HepG2 (cell line): ENCODE measurements around the gene FAM32A. TPM values are rescaled to one million over a fixed set of nuclear protein-coding genes. Genes with fewer than 3 reads are reported as not detected.

Experiments used
- FOSL2 ChIP-seq: sonication (generic); formaldehyde crosslinking; IDR thresholded peaks from 2 replicates; pipeline ENCODE4 v1.4.0; 2020; ENCODE audit warnings: missing genetic modification reagents
- FOXA1 ChIP-seq, 2 experiments: fragments of 450-650 bp in 1 of 2; sonication (generic) in 1 of 2; formaldehyde crosslinking in 1 of 2; IDR thresholded peaks; 2 replicates each; pipeline versions ENCODE4 v1.4.0 to v1.6.1; 2016 to 2020; ENCODE audit warnings: missing genetic modification reagents in 1 of 2
- FOXK1 ChIP-seq: sonication (generic); formaldehyde crosslinking; IDR thresholded peaks from 2 replicates; pipeline ENCODE4 v1.4.0; 2020; ENCODE audit warnings: low read depth, missing genetic modification reagents, borderline replicate concordance
- FUBP1 ChIP-seq: sonication (generic); formaldehyde crosslinking; IDR thresholded peaks from 2 replicates; pipeline ENCODE4 v1.5.1; 2020; ENCODE audit warnings: missing genetic modification reagents, mild to moderate bottlenecking, borderline replicate concordance
- GMEB2 ChIP-seq: IDR thresholded peaks from 2 replicates; pipeline ENCODE4 v1.6.1; 2016; ENCODE audit warnings: missing biosample characterization, missing genetic modification reagents, low read depth
- KDM1A ChIP-seq: IDR thresholded peaks from 2 replicates; pipeline ENCODE4 v1.6.1; 2016; ENCODE audit warnings: missing compliant biosample characterization
- LBX2 ChIP-seq: sonication (generic); formaldehyde crosslinking; IDR thresholded peaks from 2 replicates; pipeline ENCODE4 v1.5.0; 2020; ENCODE audit warnings: missing genetic modification reagents, mild to moderate bottlenecking, borderline replicate concordance
- MED13 ChIP-seq: sonication (generic); formaldehyde crosslinking; IDR thresholded peaks from 2 replicates; pipeline ENCODE4 v1.5.0; 2020; ENCODE audit warnings: missing genetic modification reagents
- MED8 ChIP-seq: sonication (generic); formaldehyde crosslinking; IDR thresholded peaks from 2 replicates; pipeline ENCODE4 v1.8.1; 2023; ENCODE audit warnings: mild to moderate bottlenecking, missing genetic modification reagents; ENCODE audit not compliant: insufficient replicate concordance
- ONECUT2 ChIP-seq: sonication (generic); formaldehyde crosslinking; IDR thresholded peaks from 2 replicates; pipeline ENCODE4 v1.4.0; 2020; ENCODE audit warnings: missing genetic modification reagents
- PAF1 ChIP-seq: IDR thresholded peaks from 2 replicates; pipeline ENCODE4 v1.6.1; 2016; ENCODE audit warnings: missing genetic modification reagents, missing compliant biosample characterization
- REXO4 ChIP-seq: sonication (generic); formaldehyde crosslinking; IDR thresholded peaks from 2 replicates; pipeline ENCODE4 v1.8.0; 2022; ENCODE audit warnings: missing genetic modification reagents, mild to moderate bottlenecking, borderline replicate concordance
- SMAD3 ChIP-seq: sonication (generic); formaldehyde crosslinking; IDR thresholded peaks from 2 replicates; pipeline ENCODE4 v1.4.0; 2020; ENCODE audit warnings: missing genetic modification reagents
- SRSF4 ChIP-seq: fragments of 200-400 bp; formaldehyde crosslinking; IDR thresholded peaks from one replicate; pipeline ENCODE4 v1.6.1; 2018; ENCODE audit warnings: mild to moderate bottlenecking, low read depth, low read length, moderate library complexity; ENCODE audit not compliant: poor library complexity, severe bottlenecking
- TCF7L2 ChIP-seq: IDR thresholded peaks from 2 replicates; pipeline ENCODE4 v1.6.1; 2011; ENCODE audit warnings: mild to moderate bottlenecking, low read depth, low read length, moderate library complexity
- TFDP1 ChIP-seq: IDR thresholded peaks from 2 replicates; pipeline ENCODE4 v1.6.1; 2016; ENCODE audit warnings: missing compliant biosample characterization, missing genetic modification reagents, borderline replicate concordance
- ZHX1 ChIP-seq: sonication (generic); formaldehyde crosslinking; IDR thresholded peaks from 2 replicates; pipeline ENCODE4 v1.8.1; 2022; ENCODE audit warnings: low read depth, mild to moderate bottlenecking, missing genetic modification reagents
- ZNF546 ChIP-seq: sonication (generic); formaldehyde crosslinking; conservative IDR thresholded peaks from 2 replicates; pipeline ENCODE4 v1.8.1; 2023; ENCODE audit warnings: mild to moderate bottlenecking, missing genetic modification reagents
- ZNF816 ChIP-seq: sonication (generic); formaldehyde crosslinking; IDR thresholded peaks from 2 replicates; pipeline ENCODE4 v1.8.0; 2022; ENCODE audit warnings: missing genetic modification reagents, mild to moderate bottlenecking, borderline replicate concordance
- polyA plus RNA-seq, 8 experiments: library from polyadenylated mRNA; depleted of rRNA in 3 of 8; stranded (reverse) in 7 of 8; unstranded in 1 of 8; fragments of >200 nt; fragmentation: Illumina TruSeq in 4 of 8; extraction: Trizol in 4 of 8; gene quantifications; 2 replicates each; pipeline versions ENCODE4 v1.2.1 to v1.2.3, GENCODE V29; 2011 to 2016; ENCODE audit warnings: low read depth in 4 of 8, missing spikeins in 1 of 8, mixed read lengths in 1 of 8; ENCODE audit not compliant: insufficient read depth in 1 of 8
- total RNA-seq, 5 experiments: library from RNA; depleted of rRNA; stranded (reverse); fragments of >200 nt; fragmentation: Illumina TruSeq; extraction: Trizol; gene quantifications; 2 replicates each; pipeline ENCODE4 v1.2.3, GENCODE V29; 2016; ENCODE audit warnings: low read depth in 1 of 5

FAM32A gene
- total and polyA plus RNA-seq, 2 of the 13 experiments (the other 11 are each of a cell fraction or from before 2014, with no cell fraction given) = 85.8 to 86.2 TPM

GRCh38 chr19:16185123-16185767 is at the start of gene FAM32A (continued):
- TF ChIP-seq FOSL2 (CRISPR knock-in tag) = no peak
- TF ChIP-seq ZNF546 (CRISPR knock-in tag) = no peak
- no peak for TF ChIP-seq FUBP1
- TF ChIP-seq KDM1A = no peak
- TF ChIP-seq MED13 (CRISPR knock-in tag) = no peak
- no peak for TF ChIP-seq LBX2 (CRISPR knock-in tag)
- TF ChIP-seq SRSF4 = no peak
- no peak for TF ChIP-seq TFDP1 (CRISPR knock-in tag)
- TF ChIP-seq FOXK1 (CRISPR knock-in tag) = peak; percentile 96
- TF ChIP-seq REXO4 (CRISPR knock-in tag) = no peak
- no peak for TF ChIP-seq GMEB2
- TF ChIP-seq ZHX1 (CRISPR knock-in tag) = no peak
- TF ChIP-seq FOXA1 (IDR thresholded peaks at IDR 0.05) = no peak
- no peak for TF ChIP-seq FOXA1 (CRISPR knock-in tag; IDR thresholded peaks at IDR 0.05)
- no peak for TF ChIP-seq PAF1 (CRISPR knock-in tag)
- TF ChIP-seq TCF7L2 = no peak
- TF ChIP-seq MED8 (CRISPR knock-in tag) = no peak
- TF ChIP-seq ZNF816 (CRISPR knock-in tag) = no peak
- no peak for TF ChIP-seq ONECUT2 (CRISPR knock-in tag)
- no peak; the same call in 1 of the 2 replicates for TF ChIP-seq SMAD3
